Measurements from ENCODE around the gene LGMN.

GRCh38 chr14:92665661-92666110 lies 82.7 kb downstream of the LGMN start:
- no peak for TF ChIP-seq GATA2 (IDR thresholded peaks at IDR 0.05; ENCODE audit: low read depth, low read length)
- TF ChIP-seq GATA3 (IDR thresholded peaks at IDR 0.05; ENCODE audit: low read depth, low read length) = no peak
